Uterus (tissue), 2 donors: ENCODE data around the gene SEPTIN7.

Experiments used
- POLR2A ChIP-seq, 2 donors: fragments of 450-650 bp; IDR thresholded peaks; one replicate each; pipeline ENCODE4 v1.6.1; 2016; ENCODE audit warnings: antibody characterized with exemption in 2 of 2, mild to moderate bottlenecking in 1 of 2, moderate library complexity in 1 of 2
- TF ChIP-seq, protein P1 (sequence below), 4 experiments: fragments of 200-600 bp in 2 of 4; fragments of 450-650 bp in 2 of 4; sonication (generic) in 2 of 4; IDR thresholded peaks; one replicate each; pipeline ENCODE4 v1.5.1; 2016 to 2019; ENCODE audit warnings: antibody characterized with exemption in 4 of 4, mild to moderate bottlenecking in 2 of 4, moderate library complexity in 1 of 4

DNA sequence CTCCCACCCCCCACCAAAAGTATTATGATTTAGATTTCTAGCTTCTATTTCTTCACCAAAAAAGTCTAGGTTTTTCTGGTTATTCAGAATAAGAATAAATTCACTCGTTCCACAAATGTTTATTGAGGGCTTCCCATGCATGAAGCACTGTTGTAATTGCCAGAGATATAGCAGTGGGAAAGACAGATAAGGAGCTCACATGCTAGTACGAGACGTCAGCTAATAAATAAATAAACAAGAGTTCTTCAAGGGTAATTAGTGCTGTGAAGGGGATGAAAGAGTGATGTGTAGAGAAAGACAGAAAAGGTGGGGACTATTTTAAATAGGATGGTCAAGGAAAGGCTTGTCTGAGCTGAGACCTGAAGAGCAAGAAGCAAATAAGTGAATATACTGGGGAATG, 38.1 kb upstream of the SEPTIN7 start:
- TF ChIP-seq, protein P1, sequence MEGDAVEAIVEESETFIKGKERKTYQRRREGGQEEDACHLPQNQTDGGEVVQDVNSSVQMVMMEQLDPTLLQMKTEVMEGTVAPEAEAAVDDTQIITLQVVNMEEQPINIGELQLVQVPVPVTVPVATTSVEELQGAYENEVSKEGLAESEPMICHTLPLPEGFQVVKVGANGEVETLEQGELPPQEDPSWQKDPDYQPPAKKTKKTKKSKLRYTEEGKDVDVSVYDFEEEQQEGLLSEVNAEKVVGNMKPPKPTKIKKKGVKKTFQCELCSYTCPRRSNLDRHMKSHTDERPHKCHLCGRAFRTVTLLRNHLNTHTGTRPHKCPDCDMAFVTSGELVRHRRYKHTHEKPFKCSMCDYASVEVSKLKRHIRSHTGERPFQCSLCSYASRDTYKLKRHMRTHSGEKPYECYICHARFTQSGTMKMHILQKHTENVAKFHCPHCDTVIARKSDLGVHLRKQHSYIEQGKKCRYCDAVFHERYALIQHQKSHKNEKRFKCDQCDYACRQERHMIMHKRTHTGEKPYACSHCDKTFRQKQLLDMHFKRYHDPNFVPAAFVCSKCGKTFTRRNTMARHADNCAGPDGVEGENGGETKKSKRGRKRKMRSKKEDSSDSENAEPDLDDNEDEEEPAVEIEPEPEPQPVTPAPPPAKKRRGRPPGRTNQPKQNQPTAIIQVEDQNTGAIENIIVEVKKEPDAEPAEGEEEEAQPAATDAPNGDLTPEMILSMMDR (IDR thresholded peaks at IDR 0.05), result no peak
- no peak for TF ChIP-seq POLR2A (IDR thresholded peaks at IDR 0.05)
